Neural progenitor cell (in vitro differentiated cells): ENCODE results near the gene TMPRSS4. TPM values are rescaled to one million over a fixed set of nuclear protein-coding genes. Genes with fewer than 3 reads are reported as not detected.

Experiments
- DNase-seq: peaks from one replicate; pipeline ENCODE4 v3.0.0-alpha.2; 2016; ENCODE audit warnings: low spot score
- H2AFZ ChIP-seq: fragments of 200-600 bp; sonication (generic); replicated peaks from 2 replicates; pipeline ENCODE4 v1.6.1; 2016; ENCODE audit warnings: antibody characterized with exemption
- H3F3A ChIP-seq: fragments of 200-600 bp; sonication (generic); 2 replicates; pipeline ENCODE4 v1.6.1; 2016; ENCODE audit warnings: antibody characterized with exemption, low read depth
- H3K27ac ChIP-seq: fragments of 200-600 bp; sonication (generic); 2 replicates; pipeline ENCODE4 v1.5.1; 2016; ENCODE audit warnings: mild to moderate bottlenecking
- H3K27me3 ChIP-seq: fragments of 200-600 bp; sonication (generic); 2 replicates; pipeline ENCODE4 v1.6.1; 2016; ENCODE audit warnings: mild to moderate bottlenecking, moderate library complexity
- H3K36me3 ChIP-seq: fragments of 200-600 bp; sonication (generic); 2 replicates; pipeline ENCODE4 v1.5.1; 2016
- H3K4me1 ChIP-seq: fragments of 200-600 bp; sonication (generic); 2 replicates; pipeline ENCODE4 v1.6.1; 2016; ENCODE audit warnings: mixed run types
- H3K4me2 ChIP-seq: fragments of 200-600 bp; sonication (generic); 2 replicates; pipeline ENCODE4 v1.6.1; 2016
- H3K4me3 ChIP-seq: fragments of 200-600 bp; sonication (generic); 2 replicates; pipeline ENCODE4 v1.5.1; 2016
- H3K79me2 ChIP-seq: fragments of 200-600 bp; sonication (generic); 2 replicates; pipeline ENCODE4 v1.6.1; 2016; ENCODE audit warnings: low read depth
- H3K9ac ChIP-seq: fragments of 200-600 bp; sonication (generic); 2 replicates; pipeline ENCODE4 v1.6.1; 2016
- H3K9me3 ChIP-seq: fragments of 200-600 bp; sonication (generic); 2 replicates; pipeline ENCODE4 v1.5.1; 2016; ENCODE audit warnings: low read depth
- H4K20me1 ChIP-seq: fragments of 200-600 bp; sonication (generic); 2 replicates; pipeline ENCODE4 v1.6.1; 2016; ENCODE audit warnings: low read depth
- H3K27ac Mint-ChIP-seq: 3 replicates; pipeline ENCODE4 v1.8.0; 2021; ENCODE audit warnings: mixed read lengths
- H3K27me3 Mint-ChIP-seq: 2 replicates; pipeline ENCODE4 v1.8.0; 2022; ENCODE audit warnings: low read depth, mild to moderate bottlenecking, inconsistent platforms, moderate library complexity, mixed read lengths; ENCODE audit not compliant: insufficient read depth
- H3K36me3 Mint-ChIP-seq: 3 replicates; pipeline ENCODE4 v1.8.0; 2021; ENCODE audit warnings: mixed read lengths
- H3K4me1 Mint-ChIP-seq: 3 replicates; pipeline ENCODE4 v1.8.0; 2021; ENCODE audit warnings: mixed read lengths
- H3K4me3 Mint-ChIP-seq: 3 replicates; pipeline ENCODE4 v1.8.0; 2021; ENCODE audit warnings: mild to moderate bottlenecking, moderate library complexity, mixed read lengths
- H3K9me3 Mint-ChIP-seq: 3 replicates; pipeline ENCODE4 v1.8.0; 2020; ENCODE audit warnings: mixed read lengths
- CTCF ChIP-seq: fragments of 200-600 bp; sonication (generic); IDR thresholded peaks from 2 replicates; pipeline ENCODE4 v1.5.1; 2017; ENCODE audit warnings: antibody characterized with exemption, mild to moderate bottlenecking
- EZH2 ChIP-seq: fragments of 200-600 bp; sonication (generic); IDR thresholded peaks from 2 replicates; pipeline ENCODE4 v1.6.1; 2017; ENCODE audit warnings: antibody characterized with exemption, mild to moderate bottlenecking, moderate library complexity
- EZH2phosphoT487 ChIP-seq: fragments of 200-600 bp; sonication (generic); IDR thresholded peaks from 2 replicates; pipeline ENCODE4 v1.6.1; 2017; ENCODE audit warnings: antibody characterized with exemption
- total RNA-seq: library from RNA; depleted of rRNA; stranded (reverse); fragments of >200 nt; gene quantifications from 2 replicates; pipeline ENCODE4 v1.2.3, GENCODE V29; 2015; ENCODE audit warnings: low replicate concordance

Gene TMPRSS4
- total RNA-seq, 1 donor from 2014 or later = not detected

- Mint-ChIP-seq H3K27ac (no peak overlapping the region), H3K27me3 (peaks cover 52% of the 10 kb centered on the region), H3K4me1 (peaks cover 5% of the 10 kb centered on the region), H3K36me3 (no peaks in the 10 kb centered on the region), H3K4me3 (no peak overlapping the region), H3K9me3 (peaks cover 3% of the 10 kb centered on the region)
- no peak overlapping the region for H2AFZ ChIP-seq
- DNase-seq = no peak
- TF ChIP-seq EZH2phosphoT487 (no peak), EZH2 (no peak), CTCF (no peak)
- peaks cover 58% of the 10 kb centered on the region for H3K27me3 ChIP-seq
- peaks cover 6% of the 10 kb centered on the region for H3F3A ChIP-seq
- H3K4me3 ChIP-seq = no peak overlapping the region
- H3K4me2 ChIP-seq = no peak overlapping the region
- H3K79me2 ChIP-seq = no peaks in the 10 kb centered on the region
- H3K27ac ChIP-seq = no peak overlapping the region
- no peaks in the 10 kb centered on the region for H3K9me3 ChIP-seq
- H3K4me1 ChIP-seq = peaks cover 9% of the 10 kb centered on the region
- H3K36me3 ChIP-seq = no peaks in the 10 kb centered on the region
- H4K20me1 ChIP-seq = no peaks in the 10 kb centered on the region
- no peak overlapping the region for H3K9ac ChIP-seq
Observed at GRCh38 chr11:118161786-118162185, 84.9 kb downstream of the TMPRSS4 start.

- peaks cover 3% of the 10 kb centered on the region for H3K9me3 Mint-ChIP-seq
- H3K4me3 Mint-ChIP-seq = no peak overlapping the region
- no peaks in the 10 kb centered on the region for H3F3A ChIP-seq
- no peak overlapping the region for H2AFZ ChIP-seq
- no peak overlapping the region for H3K4me3 ChIP-seq
- no peak overlapping the region for H3K27ac Mint-ChIP-seq
- H3K27ac ChIP-seq = no peak overlapping the region
- no peak overlapping the region for H3K4me2 ChIP-seq
- TF ChIP-seq EZH2phosphoT487 (no peak), EZH2 (no peak), CTCF (no peak)
- H3K27me3 ChIP-seq = peaks cover 53% of the 10 kb centered on the region
- H3K27me3 Mint-ChIP-seq = peaks cover 49% of the 10 kb centered on the region
- H3K9me3 ChIP-seq = no peaks in the 10 kb centered on the region
- H3K9ac ChIP-seq = no peak overlapping the region
- no peaks in the 10 kb centered on the region for H3K79me2 ChIP-seq
- no peaks in the 10 kb centered on the region for H3K36me3 ChIP-seq
- no peaks in the 10 kb centered on the region for H3K4me1 ChIP-seq
- no peaks in the 10 kb centered on the region for H3K36me3 Mint-ChIP-seq
- no peak for DNase-seq
- no peaks in the 10 kb centered on the region for H3K4me1 Mint-ChIP-seq
- H4K20me1 ChIP-seq = no peaks in the 10 kb centered on the region
Observed at GRCh38 chr11:118162846-118163245, 86.0 kb downstream of the TMPRSS4 start.

GRCh38 chr11:118163494-118163893 lies 86.6 kb downstream of the TMPRSS4 start:
- Histone ChIP-seq H2AFZ (no peak overlapping the region), H3K27me3 (peaks cover 53% of the 10 kb centered on the region), H3K27ac (no peak overlapping the region), H3K4me1 (no peaks in the 10 kb centered on the region), H3K9me3 (no peaks in the 10 kb centered on the region), H4K20me1 (no peaks in the 10 kb centered on the region), H3K4me2 (no peak overlapping the region), H3K36me3 (no peaks in the 10 kb centered on the region), H3K9ac (no peak overlapping the region), H3F3A (no peaks in the 10 kb centered on the region), H3K4me3 (no peak overlapping the region), H3K79me2 (no peaks in the 10 kb centered on the region)
- Mint-ChIP-seq H3K27me3 (peaks cover 47% of the 10 kb centered on the region), H3K27ac (no peak overlapping the region), H3K36me3 (no peaks in the 10 kb centered on the region), H3K4me1 (no peaks in the 10 kb centered on the region), H3K9me3 (peaks cover 3% of the 10 kb centered on the region), H3K4me3 (no peak overlapping the region)
- TF ChIP-seq EZH2phosphoT487 (no peak), EZH2 (no peak), CTCF (no peak)
- no peak for DNase-seq
